ENCODE results near the gene TMSB10.

Gene TMSB10

DNA sequence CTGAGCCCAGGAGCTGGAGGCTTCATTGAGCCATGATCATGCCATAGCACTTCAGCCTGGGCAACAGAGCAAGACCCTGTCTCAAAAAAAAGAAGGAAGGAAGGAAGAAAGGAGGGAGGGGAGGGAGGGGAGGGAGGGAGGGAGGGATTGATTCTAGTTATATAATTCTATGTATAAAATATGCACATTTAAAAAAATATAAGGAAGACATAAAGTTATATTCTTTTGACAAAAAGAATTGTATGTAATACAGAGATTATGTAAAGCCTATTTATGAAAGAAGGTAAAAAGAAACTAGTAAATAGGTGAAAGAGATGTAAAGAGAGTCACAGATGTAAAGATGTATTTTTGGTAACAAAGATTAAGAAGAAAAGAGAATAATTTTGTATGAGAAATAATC lies 17.6 kb downstream of the TMSB10 start:
- Histone ChIP-seq H3K36me3 (ENCODE audit: control insufficient read depth, insufficient read depth, low read length, severe bottlenecking) (no peaks in the 10 kb centered on the region), H3K9me3 (ENCODE audit: control insufficient read depth, low read length) (no peaks in the 10 kb centered on the region), H3K4me3 (ENCODE audit: low read length) (no peak overlapping the region), H3K9ac (ENCODE audit: low read length) (no peak overlapping the region), H3K27me3 (replicated peaks; ENCODE audit: control insufficient read depth, insufficient read depth, low read length) (no peaks in the 10 kb centered on the region), H3K4me1 (ENCODE audit: control insufficient read depth, insufficient read depth, low read length) (peaks cover 26% of the 10 kb centered on the region)
- no peak for DNase-seq (ENCODE audit: low read depth)

DNA sequence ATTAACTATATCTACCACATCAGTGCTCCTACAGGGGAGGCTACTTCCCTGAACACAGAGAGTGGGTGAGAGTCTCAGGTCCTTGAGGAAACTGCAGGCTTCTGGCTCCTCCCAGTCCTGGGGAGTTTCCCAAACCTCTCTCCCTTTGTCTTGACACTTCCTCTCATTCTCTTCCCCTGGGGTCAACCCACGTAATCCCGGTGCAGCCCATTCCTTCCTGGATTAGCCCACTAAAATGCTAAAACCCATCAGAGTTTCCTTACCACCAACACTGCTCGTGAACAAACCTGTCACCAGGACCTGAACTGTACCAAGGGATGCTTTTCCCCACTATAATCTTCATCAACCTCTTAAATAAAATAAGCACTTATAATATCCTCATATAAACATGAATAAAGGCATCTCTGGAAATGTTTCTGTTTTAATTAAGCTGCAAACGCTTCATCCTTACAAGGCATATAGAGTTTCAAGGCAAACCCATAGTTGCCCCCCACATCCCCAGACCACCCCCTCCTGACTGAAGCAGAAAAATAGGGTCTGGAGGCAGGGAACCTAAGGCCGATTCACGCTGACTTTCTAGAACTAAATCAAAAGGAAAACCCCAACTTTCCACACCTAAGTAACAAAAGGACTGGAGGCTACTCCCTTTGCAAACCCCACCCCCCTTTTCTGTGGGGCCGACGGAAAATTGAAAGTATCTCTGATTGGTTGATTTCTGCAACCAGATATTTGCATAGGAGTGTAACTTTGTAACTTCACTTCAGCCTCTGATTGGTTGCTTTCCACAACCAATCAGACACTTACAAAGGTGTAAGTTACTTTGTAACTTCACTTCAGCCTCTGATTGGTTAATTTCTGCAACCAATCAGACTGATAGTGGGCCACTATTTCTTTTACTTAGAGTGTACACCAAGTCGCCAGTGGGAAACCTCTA lies 19.0 kb downstream of the TMSB10 start:
- Histone ChIP-seq H3K27me3 (replicated peaks; ENCODE audit: control insufficient read depth, insufficient read depth, low read length) (no peaks in the 10 kb centered on the region), H3K4me3 (ENCODE audit: low read length) (no peak overlapping the region), H3K9ac (ENCODE audit: low read length) (no peak overlapping the region), H3K9me3 (ENCODE audit: control insufficient read depth, low read length) (no peaks in the 10 kb centered on the region), H3K36me3 (ENCODE audit: control insufficient read depth, insufficient read depth, low read length, severe bottlenecking) (no peaks in the 10 kb centered on the region), H3K4me1 (ENCODE audit: control insufficient read depth, insufficient read depth, low read length) (peaks cover 22% of the 10 kb centered on the region)
- DNase-seq (ENCODE audit: low read depth) = no peak

DNA sequence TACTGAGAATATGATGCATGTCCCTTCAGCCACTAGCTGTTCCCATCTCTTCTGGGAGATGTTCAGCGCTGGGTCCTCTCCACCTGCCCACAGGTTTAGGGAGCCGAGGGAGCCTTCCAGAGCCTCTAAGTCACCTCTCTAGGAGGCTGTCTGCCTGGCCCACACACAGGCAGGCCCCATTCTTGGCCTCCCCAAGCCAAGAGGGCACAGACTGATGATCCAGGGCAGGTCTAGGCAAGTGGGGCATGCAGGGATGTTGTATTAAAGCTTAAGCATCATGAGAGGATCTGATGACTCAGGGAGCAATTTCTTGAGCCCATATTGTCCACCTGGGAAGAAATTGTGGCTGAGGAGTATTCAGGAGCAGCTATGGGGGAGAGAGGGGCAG lies 19.9 kb downstream of the TMSB10 start:
- Histone ChIP-seq H3K27me3 (replicated peaks; ENCODE audit: control insufficient read depth, insufficient read depth, low read length) (no peaks in the 10 kb centered on the region), H3K4me3 (ENCODE audit: low read length) (no peak overlapping the region), H3K9ac (ENCODE audit: low read length) (no peak overlapping the region), H3K9me3 (ENCODE audit: control insufficient read depth, low read length) (no peaks in the 10 kb centered on the region), H3K4me1 (ENCODE audit: control insufficient read depth, insufficient read depth, low read length) (peaks cover 15% of the 10 kb centered on the region), H3K36me3 (ENCODE audit: control insufficient read depth, insufficient read depth, low read length, severe bottlenecking) (no peaks in the 10 kb centered on the region)
- DNase-seq (ENCODE audit: low read depth) = no peak

- Histone ChIP-seq H3K9me3 (ENCODE audit: control insufficient read depth, low read length) (no peaks in the 10 kb centered on the region), H3K9ac (ENCODE audit: low read length) (peak overlapping the region; percentile 30), H3K4me3 (ENCODE audit: low read length) (peak overlapping the region; percentile 72), H3K36me3 (ENCODE audit: control insufficient read depth, insufficient read depth, low read length, severe bottlenecking) (no peaks in the 10 kb centered on the region), H3K4me1 (ENCODE audit: control insufficient read depth, insufficient read depth, low read length) (peaks cover 12% of the 10 kb centered on the region), H3K27me3 (replicated peaks; ENCODE audit: control insufficient read depth, insufficient read depth, low read length) (no peaks in the 10 kb centered on the region)
- DNase-seq (ENCODE audit: low read depth) = peak; percentile 97
Measured at GRCh38 chr2:84925724-84926376, 20.4 kb downstream of the TMSB10 start.

- H3K4me3 ChIP-seq (ENCODE audit: low read length) = peak overlapping the region; percentile 76
Measured at GRCh38 chr2:84927275-84927627, 21.8 kb downstream of the TMSB10 start.

DNA sequence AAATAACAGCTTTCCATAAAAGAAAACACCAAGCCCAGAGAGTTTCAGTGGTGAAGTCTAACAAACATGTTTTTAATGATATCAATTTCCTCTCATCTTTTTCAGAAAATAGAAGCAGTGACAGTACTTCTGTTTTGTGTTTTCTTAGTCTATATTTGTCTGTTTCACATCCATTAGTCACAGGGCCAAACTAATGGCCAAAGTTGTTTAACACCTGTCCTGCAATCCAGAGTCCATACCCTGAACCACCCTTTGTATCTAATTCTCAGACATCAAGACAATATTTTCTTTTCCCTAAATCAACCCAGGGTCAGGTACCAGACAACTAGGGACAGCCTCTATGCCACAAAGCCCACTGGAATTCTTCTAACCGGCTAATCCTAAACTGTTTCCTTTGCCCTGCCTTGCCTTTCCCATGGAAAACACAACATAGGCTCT lies 25.9 kb downstream of the TMSB10 start:
- no peaks in the 10 kb centered on the region for H3K36me3 ChIP-seq (ENCODE audit: control insufficient read depth, insufficient read depth, low read length, severe bottlenecking)
- DNase-seq (ENCODE audit: low read depth) = no peak
- H3K4me1 ChIP-seq (ENCODE audit: control insufficient read depth, insufficient read depth, low read length) = peaks cover 7% of the 10 kb centered on the region
- H3K9me3 ChIP-seq (ENCODE audit: control insufficient read depth, low read length) = no peaks in the 10 kb centered on the region
- no peak overlapping the region for H3K9ac ChIP-seq (ENCODE audit: low read length)
- no peaks in the 10 kb centered on the region for H3K27me3 ChIP-seq (replicated peaks; ENCODE audit: control insufficient read depth, insufficient read depth, low read length)
- no peak overlapping the region for H3K4me3 ChIP-seq (ENCODE audit: low read length)

More at GRCh38 chr2:84927275-84927627, 21.8 kb downstream of the TMSB10 start:
- Histone ChIP-seq H3K9me3 (ENCODE audit: control insufficient read depth, low read length) (no peaks in the 10 kb centered on the region), H3K9ac (ENCODE audit: low read length) (no peak overlapping the region), H3K4me1 (ENCODE audit: control insufficient read depth, insufficient read depth, low read length) (peaks cover 15% of the 10 kb centered on the region), H3K36me3 (ENCODE audit: control insufficient read depth, insufficient read depth, low read length, severe bottlenecking) (no peaks in the 10 kb centered on the region), H3K27me3 (replicated peaks; ENCODE audit: control insufficient read depth, insufficient read depth, low read length) (no peaks in the 10 kb centered on the region)
- DNase-seq (ENCODE audit: low read depth) = no peak

DNA sequence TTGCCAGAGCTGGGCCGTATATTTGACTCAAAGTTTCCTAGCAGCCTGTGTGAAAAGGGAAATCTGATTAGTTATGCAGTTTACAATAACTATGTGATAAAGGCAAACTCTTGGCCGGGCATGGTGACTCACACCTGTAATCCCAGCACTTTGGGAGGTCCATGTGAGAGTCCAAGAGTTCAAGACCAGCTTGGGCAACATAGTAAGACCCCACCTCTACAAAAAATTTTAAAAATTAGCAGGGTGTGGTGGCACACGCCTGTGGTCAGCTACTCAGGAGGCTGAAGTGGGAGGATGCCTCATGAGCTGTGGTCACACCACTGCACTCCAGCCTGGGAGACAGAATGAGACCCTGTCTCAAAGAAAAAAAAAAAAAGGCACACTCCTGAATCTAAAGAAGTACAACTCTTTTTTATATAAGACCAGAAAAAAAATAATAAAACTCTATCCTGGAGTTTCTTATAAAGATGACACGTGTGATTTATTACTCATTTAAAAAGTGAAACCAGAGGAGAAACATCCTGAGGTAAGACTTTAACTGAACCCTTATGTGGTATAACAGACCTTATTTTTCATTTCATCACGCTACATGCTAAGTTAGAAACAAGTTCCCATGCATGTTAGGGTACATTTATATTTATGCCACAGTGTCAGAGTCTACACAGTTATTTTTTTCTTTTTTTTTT lies 32.9 kb downstream of the TMSB10 start:
- Histone ChIP-seq H3K4me1 (ENCODE audit: control insufficient read depth, insufficient read depth, low read length) (no peaks in the 10 kb centered on the region), H3K27me3 (replicated peaks; ENCODE audit: control insufficient read depth, insufficient read depth, low read length) (no peaks in the 10 kb centered on the region), H3K9ac (ENCODE audit: low read length) (no peak overlapping the region), H3K4me3 (ENCODE audit: low read length) (no peak overlapping the region), H3K9me3 (ENCODE audit: control insufficient read depth, low read length) (no peaks in the 10 kb centered on the region), H3K36me3 (ENCODE audit: control insufficient read depth, insufficient read depth, low read length, severe bottlenecking) (no peaks in the 10 kb centered on the region)
- DNase-seq (ENCODE audit: low read depth) = peak; percentile 53

- Histone ChIP-seq H3K4me1 (ENCODE audit: control insufficient read depth, insufficient read depth, low read length) (no peaks in the 10 kb centered on the region), H3K36me3 (ENCODE audit: control insufficient read depth, insufficient read depth, low read length, severe bottlenecking) (no peaks in the 10 kb centered on the region), H3K27me3 (replicated peaks; ENCODE audit: control insufficient read depth, insufficient read depth, low read length) (no peaks in the 10 kb centered on the region), H3K4me3 (ENCODE audit: low read length) (no peak overlapping the region), H3K9ac (ENCODE audit: low read length) (no peak overlapping the region), H3K9me3 (ENCODE audit: control insufficient read depth, low read length) (no peaks in the 10 kb centered on the region)
- DNase-seq (ENCODE audit: low read depth) = no peak
Measured at GRCh38 chr2:84939426-84940087, 34.1 kb downstream of the TMSB10 start.

GRCh38 chr2:84940088-84940470 lies 34.6 kb downstream of the TMSB10 start:
- no peak overlapping the region for H3K4me3 ChIP-seq (ENCODE audit: low read length)
- H3K9me3 ChIP-seq (ENCODE audit: control insufficient read depth, low read length) = no peaks in the 10 kb centered on the region
- H3K9ac ChIP-seq (ENCODE audit: low read length) = no peak overlapping the region
- H3K36me3 ChIP-seq (ENCODE audit: control insufficient read depth, insufficient read depth, low read length, severe bottlenecking) = no peaks in the 10 kb centered on the region
- DNase-seq (ENCODE audit: low read depth) = no peak
- no peaks in the 10 kb centered on the region for H3K4me1 ChIP-seq (ENCODE audit: control insufficient read depth, insufficient read depth, low read length)
- no peaks in the 10 kb centered on the region for H3K27me3 ChIP-seq (replicated peaks; ENCODE audit: control insufficient read depth, insufficient read depth, low read length)

DNA sequence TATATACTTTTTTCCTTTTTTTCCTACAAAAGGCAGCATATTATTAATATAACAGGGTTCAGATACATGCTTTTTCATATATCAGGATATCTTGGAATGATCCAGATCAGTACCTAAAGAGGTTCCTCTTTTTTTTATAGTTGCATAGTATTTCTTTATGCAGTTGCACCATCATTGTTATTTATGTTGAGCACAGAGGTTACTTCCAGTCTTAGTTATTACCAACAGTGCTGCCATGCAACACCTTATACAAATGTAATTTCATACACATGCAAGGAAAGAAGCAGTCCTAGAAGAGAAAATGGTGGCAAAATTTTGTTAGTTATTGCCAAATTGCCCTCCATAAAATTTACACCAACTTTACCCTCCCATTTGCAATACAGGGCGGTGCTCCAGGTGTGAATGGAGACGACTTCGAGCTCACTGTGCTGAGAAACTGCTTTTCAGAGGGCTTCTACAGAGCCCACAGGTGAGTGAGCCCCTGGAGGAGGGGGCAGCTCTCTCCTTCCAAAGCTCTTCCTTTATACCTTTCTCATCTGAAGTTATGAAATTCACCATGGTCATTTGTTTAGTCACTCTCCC lies 35.5 kb downstream of the TMSB10 start:
- Histone ChIP-seq H3K27me3 (replicated peaks; ENCODE audit: control insufficient read depth, insufficient read depth, low read length) (no peaks in the 10 kb centered on the region), H3K9ac (ENCODE audit: low read length) (no peak overlapping the region), H3K9me3 (ENCODE audit: control insufficient read depth, low read length) (no peaks in the 10 kb centered on the region), H3K36me3 (ENCODE audit: control insufficient read depth, insufficient read depth, low read length, severe bottlenecking) (no peaks in the 10 kb centered on the region), H3K4me3 (ENCODE audit: low read length) (no peak overlapping the region), H3K4me1 (ENCODE audit: control insufficient read depth, insufficient read depth, low read length) (no peaks in the 10 kb centered on the region)
- no peak for DNase-seq (ENCODE audit: low read depth)

Data from adipocyte (in vitro differentiated cells).